Measurements from ENCODE around the gene SPIN3.

DNA sequence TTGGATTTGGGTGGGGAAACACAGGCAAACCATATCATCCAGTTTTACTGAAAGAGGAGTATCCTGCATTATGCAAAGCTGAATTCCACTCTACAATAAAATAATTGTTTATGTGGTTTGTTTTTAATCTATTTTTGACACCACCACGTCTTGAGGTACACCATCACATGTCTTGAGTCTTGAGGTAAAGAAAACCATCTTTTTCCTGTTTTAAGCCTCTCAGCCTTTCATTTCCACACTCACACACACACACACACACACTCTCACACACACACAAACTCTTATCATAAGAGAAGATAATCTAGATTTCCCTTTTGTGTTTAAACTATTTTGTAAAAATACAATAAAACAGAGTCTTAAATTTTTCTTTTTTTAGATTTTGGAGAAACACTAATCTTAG is 32.0 kb downstream of the SPIN3 start:
- no peak for TF ChIP-seq POLR2AphosphoS5 (IDR thresholded peaks at IDR 0.05)
- TF ChIP-seq, protein P1, sequence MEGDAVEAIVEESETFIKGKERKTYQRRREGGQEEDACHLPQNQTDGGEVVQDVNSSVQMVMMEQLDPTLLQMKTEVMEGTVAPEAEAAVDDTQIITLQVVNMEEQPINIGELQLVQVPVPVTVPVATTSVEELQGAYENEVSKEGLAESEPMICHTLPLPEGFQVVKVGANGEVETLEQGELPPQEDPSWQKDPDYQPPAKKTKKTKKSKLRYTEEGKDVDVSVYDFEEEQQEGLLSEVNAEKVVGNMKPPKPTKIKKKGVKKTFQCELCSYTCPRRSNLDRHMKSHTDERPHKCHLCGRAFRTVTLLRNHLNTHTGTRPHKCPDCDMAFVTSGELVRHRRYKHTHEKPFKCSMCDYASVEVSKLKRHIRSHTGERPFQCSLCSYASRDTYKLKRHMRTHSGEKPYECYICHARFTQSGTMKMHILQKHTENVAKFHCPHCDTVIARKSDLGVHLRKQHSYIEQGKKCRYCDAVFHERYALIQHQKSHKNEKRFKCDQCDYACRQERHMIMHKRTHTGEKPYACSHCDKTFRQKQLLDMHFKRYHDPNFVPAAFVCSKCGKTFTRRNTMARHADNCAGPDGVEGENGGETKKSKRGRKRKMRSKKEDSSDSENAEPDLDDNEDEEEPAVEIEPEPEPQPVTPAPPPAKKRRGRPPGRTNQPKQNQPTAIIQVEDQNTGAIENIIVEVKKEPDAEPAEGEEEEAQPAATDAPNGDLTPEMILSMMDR (IDR thresholded peaks at IDR 0.05) = no peak

Data from breast epithelium (tissue), 3 donors.